Spinal cord (tissue), 10 donors: Measurements from ENCODE around the gene PPP1R9B. TPM values are rescaled to one million over a fixed set of nuclear protein-coding genes. Genes with fewer than 3 reads are reported as not detected.

Experiments used
- DNase-seq, 6 donors: peaks; one replicate each; pipeline versions ENCODE4 v3.0.0 to v3.0.0-alpha.2; 2013 to 2015; ENCODE audit warnings: low spot score in 6 of 6, low read depth in 4 of 6
- H3K27ac ChIP-seq: one replicate; pipeline ENCODE4 v1.5.1; 2013; ENCODE audit warnings: low read depth, low read length, control low read depth
- H3K27me3 ChIP-seq: one replicate; pipeline ENCODE4 v1.6.1; 2013; ENCODE audit warnings: low read length; ENCODE audit not compliant: control insufficient read depth, insufficient read depth
- H3K36me3 ChIP-seq: one replicate; pipeline ENCODE4 v1.6.1; 2013; ENCODE audit warnings: low read length; ENCODE audit not compliant: control insufficient read depth, insufficient read depth
- H3K4me1 ChIP-seq: one replicate; pipeline ENCODE4 v1.6.1; 2013; ENCODE audit warnings: low read length; ENCODE audit not compliant: control insufficient read depth, insufficient read depth
- H3K4me3 ChIP-seq: one replicate; pipeline ENCODE4 v1.5.1; 2013; ENCODE audit warnings: low read depth, low read length, control low read depth
- H3K9me3 ChIP-seq: one replicate; pipeline ENCODE4 v1.6.1; 2013; ENCODE audit warnings: low read length; ENCODE audit not compliant: control insufficient read depth, insufficient read depth
- WGBS: methylation state at CpG from one replicate; pipeline ENCODE4 v1.1.5; 2013; ENCODE audit warnings: missing lambda C conversion rate; ENCODE audit not compliant: insufficient coverage; 5-methylcytosine and 5-hydroxymethylcytosine counted together
- polyA plus RNA-seq, 2 donors: library from polyadenylated mRNA; unstranded; fragments of 120-200 nt; gene quantifications; one replicate each; pipeline ENCODE4 v1.2.1, GENCODE V29; 2013; ENCODE audit not compliant: insufficient read length in 2 of 2
- total RNA-seq, 2 donors: library from RNA; depleted of rRNA in 1 of 2; stranded (reverse); fragments of 120-200 nt in 1 of 2; fragments of >200 nt in 1 of 2; gene quantifications; one replicate each; pipeline versions ENCODE4 v1.2.3 to v1.2.4, GENCODE V29; 2013 to 2014
- donor health status: healthy.

PPP1R9B gene
- total and polyA plus RNA-seq, 4 donors = 23.7 to 102 (median 71.2) TPM

- Histone ChIP-seq H3K4me1 (peaks cover 66% of the 10 kb centered on the region), H3K27me3 (no peaks in the 10 kb centered on the region), H3K36me3 (peaks cover 34% of the 10 kb centered on the region), H3K9me3 (no peaks in the 10 kb centered on the region), H3K4me3 (peak overlapping the region; percentile 72), H3K27ac (peak overlapping the region; percentile 67)
- peak in 2 of 6 donors; percentile 39 to 66 for DNase-seq
- WGBS = under 1% methylated on average over 123 of the region's 123 CpGs
Observed at GRCh38 chr17:50149417-50150353, 792 bp downstream of the PPP1R9B start.

- no peaks in the 10 kb centered on the region for H3K9me3 ChIP-seq
- peak overlapping the region; percentile 67 for H3K27ac ChIP-seq
- H3K27me3 ChIP-seq = no peaks in the 10 kb centered on the region
- peaks cover 40% of the 10 kb centered on the region for H3K36me3 ChIP-seq
- peak in 1 of 6 donors; percentile 56 for DNase-seq
- H3K4me1 ChIP-seq = peaks cover 73% of the 10 kb centered on the region
- peak overlapping the region; percentile 72 for H3K4me3 ChIP-seq
- under 1% methylated on average over 30 of the region's 30 CpGs for WGBS
Observed at GRCh38 chr17:50149091-50149416, 1.4 kb downstream of the PPP1R9B start.

- H3K27me3 ChIP-seq = no peaks in the 10 kb centered on the region
- H3K4me1 ChIP-seq = peaks cover 74% of the 10 kb centered on the region
- H3K9me3 ChIP-seq = no peaks in the 10 kb centered on the region
- DNase-seq = peak in 2 of 6 donors; percentile 49 to 64
- peak overlapping the region; percentile 76 for H3K27ac ChIP-seq
- H3K4me3 ChIP-seq = peak overlapping the region; percentile 72
- H3K36me3 ChIP-seq = peaks cover 46% of the 10 kb centered on the region
- WGBS = 0% methylated on average over 11 of the region's 25 CpGs
Observed at GRCh38 chr17:50148226-50149090, 2.0 kb downstream of the PPP1R9B start.

- peak overlapping the region; percentile 72 for H3K4me3 ChIP-seq
- H3K27ac ChIP-seq = peak overlapping the region; percentile 76
- H3K4me1 ChIP-seq = peaks cover 72% of the 10 kb centered on the region
- H3K9me3 ChIP-seq = no peaks in the 10 kb centered on the region
- WGBS = 14% methylated on average over 4 of the region's 5 CpGs
- DNase-seq = peak in 1 of 6 donors; percentile 52
- H3K36me3 ChIP-seq = peaks cover 52% of the 10 kb centered on the region
- H3K27me3 ChIP-seq = no peaks in the 10 kb centered on the region
Observed at GRCh38 chr17:50147841-50148225, 2.6 kb downstream of the PPP1R9B start.

GRCh38 chr17:50146927-50147665, 3.4 kb downstream of the PPP1R9B start:
- Histone ChIP-seq H3K27me3 (no peaks in the 10 kb centered on the region), H3K4me1 (peaks cover 71% of the 10 kb centered on the region), H3K4me3 (peak overlapping the region; percentile 72), H3K27ac (peak overlapping the region; percentile 76), H3K9me3 (no peaks in the 10 kb centered on the region), H3K36me3 (peaks cover 60% of the 10 kb centered on the region)
- no peak for DNase-seq
- 53% methylated on average over 8 of the region's 15 CpGs for WGBS

- H3K4me1 ChIP-seq = peaks cover 64% of the 10 kb centered on the region
- WGBS = 64% methylated on average over 6 of the region's 10 CpGs
Observed at GRCh38 chr17:50146230-50146926, 4.1 kb downstream of the PPP1R9B start.

GRCh38 chr17:50145532-50146229, 4.8 kb downstream of the PPP1R9B start:
- Histone ChIP-seq H3K27ac (peak overlapping the region; percentile 57), H3K9me3 (no peaks in the 10 kb centered on the region), H3K4me3 (no peak overlapping the region), H3K4me1 (peaks cover 62% of the 10 kb centered on the region), H3K36me3 (peaks cover 74% of the 10 kb centered on the region), H3K27me3 (no peaks in the 10 kb centered on the region)
- 59% methylated on average over 8 of the region's 11 CpGs for WGBS
- no peak for DNase-seq

More at GRCh38 chr17:50146230-50146926, 4.1 kb downstream of the PPP1R9B start:
- Histone ChIP-seq H3K27me3 (no peaks in the 10 kb centered on the region), H3K4me3 (no peak overlapping the region), H3K27ac (peak overlapping the region; percentile 57), H3K9me3 (no peaks in the 10 kb centered on the region), H3K36me3 (peaks cover 67% of the 10 kb centered on the region)
- DNase-seq = no peak

GRCh38 chr17:50144845-50145531, 5.5 kb downstream of the PPP1R9B start:
- Histone ChIP-seq H3K4me1 (peaks cover 69% of the 10 kb centered on the region), H3K27ac (peak overlapping the region; percentile 57), H3K9me3 (no peaks in the 10 kb centered on the region), H3K27me3 (no peaks in the 10 kb centered on the region), H3K4me3 (no peak overlapping the region), H3K36me3 (peaks cover 81% of the 10 kb centered on the region)
- WGBS = 79% methylated on average over 9 of the region's 16 CpGs
- DNase-seq = no peak
